Tibial nerve (tissue), 4 donors: Measurements from ENCODE around the gene PON3. TPM values are rescaled to one million over a fixed set of nuclear protein-coding genes. Genes with fewer than 3 reads are reported as not detected.

Source experiments
- DNase-seq, 2 donors: peaks; one replicate each; pipeline ENCODE4 v3.0.0-alpha.2; 2019; ENCODE audit warnings: low spot score in 2 of 2
- H3K27ac ChIP-seq, 4 donors: fragments of 200-600 bp; sonication (generic) in 3 of 4; one replicate each; pipeline ENCODE4 v1.5.1; 2017 to 2019; ENCODE audit warnings: mild to moderate bottlenecking in 1 of 4
- H3K27me3 ChIP-seq, 2 donors: fragments of 200-600 bp; sonication (generic) in 1 of 2; one replicate each; pipeline versions ENCODE4 v1.5.1 to v1.6.0; 2017 to 2019
- H3K36me3 ChIP-seq, 3 donors: fragments of 200-600 bp; sonication (generic); one replicate each; pipeline ENCODE4 v1.5.1; 2018 to 2019
- H3K4me1 ChIP-seq, 4 donors: fragments of 200-600 bp; sonication (generic) in 3 of 4; one replicate each; pipeline ENCODE4 v1.5.1; 2017 to 2019
- H3K4me3 ChIP-seq, 4 donors: fragments of 200-600 bp; sonication (generic) in 3 of 4; one replicate each; pipeline ENCODE4 v1.5.1; 2017 to 2019; ENCODE audit warnings: mild to moderate bottlenecking in 1 of 4, moderate library complexity in 1 of 4
- H3K9me3 ChIP-seq, 4 donors: fragments of 200-600 bp; sonication (generic) in 3 of 4; one replicate each; pipeline ENCODE4 v1.5.1; 2017 to 2019
- EP300 ChIP-seq, 2 donors: sonication (generic); formaldehyde crosslinking; IDR thresholded peaks; one replicate each; pipeline ENCODE4 v1.6.1; 2017; ENCODE audit warnings: antibody characterized with exemption in 2 of 2, mild to moderate bottlenecking in 1 of 2
- POLR2A ChIP-seq, 2 donors: fragments of 450-650 bp; IDR thresholded peaks; one replicate each; pipeline ENCODE4 v1.6.1; 2017; ENCODE audit warnings: antibody characterized with exemption in 2 of 2, mild to moderate bottlenecking in 2 of 2, moderate library complexity in 2 of 2
- WGBS, 2 donors: methylation state at CpG; one replicate each; pipeline ENCODE4 v1.1.5; 2018; 5-methylcytosine and 5-hydroxymethylcytosine counted together
- total RNA-seq, 4 donors: library from RNA; depleted of rRNA; stranded (reverse); fragments of >200 nt; gene quantifications; one replicate each; pipeline ENCODE4 v1.1.0, GENCODE V29; 2016
- TF ChIP-seq, protein P1 (sequence below), 5 experiments: fragments of 200-600 bp in 3 of 5; fragments of 450-650 bp in 2 of 5; sonication (generic) in 3 of 5; IDR thresholded peaks; one replicate each; pipeline ENCODE4 v1.5.1; 2016 to 2019; ENCODE audit warnings: antibody characterized with exemption in 5 of 5, mild to moderate bottlenecking in 3 of 5, moderate library complexity in 2 of 5

PON3 gene
- total RNA-seq, 4 donors from 2014 or later: 3.1 to 3.6 (median 3.2) TPM

- Histone ChIP-seq H3K27me3 (no peaks in the 10 kb centered on the region), H3K4me1 (no peaks in the 10 kb centered on the region), H3K27ac (no peak overlapping the region), H3K36me3 (no peaks in the 10 kb centered on the region), H3K4me3 (no peak overlapping the region), H3K9me3 (peaks cover 0 to 6% (median 2%) of the 10 kb centered on the region in 4 donors)
- no peak for DNase-seq
- TF ChIP-seq, protein P1, sequence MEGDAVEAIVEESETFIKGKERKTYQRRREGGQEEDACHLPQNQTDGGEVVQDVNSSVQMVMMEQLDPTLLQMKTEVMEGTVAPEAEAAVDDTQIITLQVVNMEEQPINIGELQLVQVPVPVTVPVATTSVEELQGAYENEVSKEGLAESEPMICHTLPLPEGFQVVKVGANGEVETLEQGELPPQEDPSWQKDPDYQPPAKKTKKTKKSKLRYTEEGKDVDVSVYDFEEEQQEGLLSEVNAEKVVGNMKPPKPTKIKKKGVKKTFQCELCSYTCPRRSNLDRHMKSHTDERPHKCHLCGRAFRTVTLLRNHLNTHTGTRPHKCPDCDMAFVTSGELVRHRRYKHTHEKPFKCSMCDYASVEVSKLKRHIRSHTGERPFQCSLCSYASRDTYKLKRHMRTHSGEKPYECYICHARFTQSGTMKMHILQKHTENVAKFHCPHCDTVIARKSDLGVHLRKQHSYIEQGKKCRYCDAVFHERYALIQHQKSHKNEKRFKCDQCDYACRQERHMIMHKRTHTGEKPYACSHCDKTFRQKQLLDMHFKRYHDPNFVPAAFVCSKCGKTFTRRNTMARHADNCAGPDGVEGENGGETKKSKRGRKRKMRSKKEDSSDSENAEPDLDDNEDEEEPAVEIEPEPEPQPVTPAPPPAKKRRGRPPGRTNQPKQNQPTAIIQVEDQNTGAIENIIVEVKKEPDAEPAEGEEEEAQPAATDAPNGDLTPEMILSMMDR (IDR thresholded peaks at IDR 0.05): no peak
- TF ChIP-seq POLR2A (IDR thresholded peaks at IDR 0.05) (no peak), EP300 (IDR thresholded peaks at IDR 0.05) (no peak)
- 34 to 45% methylated on average over 3 of the region's 3 CpGs for WGBS, 2 donors
Measured at GRCh38 chr7:95357623-95358022, 38.6 kb downstream of the PON3 start.

GRCh38 chr7:95342642-95343307 lies 53.4 kb downstream of the PON3 start:
- TF ChIP-seq, protein P1 (IDR thresholded peaks at IDR 0.05): no peak
- TF ChIP-seq EP300 (IDR thresholded peaks at IDR 0.05) (no peak), POLR2A (IDR thresholded peaks at IDR 0.05) (no peak)
- H3K4me3 ChIP-seq: no peak overlapping the region
- WGBS, 2 donors: 78% methylated on average over 4 of the region's 4 CpGs
- DNase-seq: no peak
- no peaks in the 10 kb centered on the region for H3K36me3 ChIP-seq
- H3K9me3 ChIP-seq: no peaks in the 10 kb centered on the region
- no peaks in the 10 kb centered on the region for H3K27me3 ChIP-seq
- no peak overlapping the region for H3K27ac ChIP-seq
- no peaks in the 10 kb centered on the region for H3K4me1 ChIP-seq

GRCh38 chr7:95342029-95342428 lies 54.1 kb downstream of the PON3 start:
- TF ChIP-seq POLR2A (IDR thresholded peaks at IDR 0.05) (no peak), EP300 (IDR thresholded peaks at IDR 0.05) (no peak)
- TF ChIP-seq, protein P1 (IDR thresholded peaks at IDR 0.05): no peak
- Histone ChIP-seq H3K27ac (no peak overlapping the region), H3K36me3 (no peaks in the 10 kb centered on the region), H3K27me3 (no peaks in the 10 kb centered on the region), H3K4me3 (no peak overlapping the region), H3K9me3 (no peaks in the 10 kb centered on the region), H3K4me1 (no peaks in the 10 kb centered on the region)
- WGBS, 2 donors: 89 to 95% methylated on average over 3 of the region's 3 CpGs
- no peak for DNase-seq

- WGBS, 2 donors: 89 to 92% methylated on average over 2 of the region's 2 CpGs
- Histone ChIP-seq H3K27ac (no peak overlapping the region), H3K4me3 (no peak overlapping the region), H3K27me3 (no peaks in the 10 kb centered on the region), H3K9me3 (no peaks in the 10 kb centered on the region), H3K4me1 (no peaks in the 10 kb centered on the region), H3K36me3 (no peaks in the 10 kb centered on the region)
- TF ChIP-seq POLR2A (IDR thresholded peaks at IDR 0.05): no peak
- TF ChIP-seq, protein P1 (IDR thresholded peaks at IDR 0.05): no peak
- TF ChIP-seq EP300 (IDR thresholded peaks at IDR 0.05): no peak
- no peak for DNase-seq
Measured at GRCh38 chr7:95340491-95340890, 55.7 kb downstream of the PON3 start.

DNA sequence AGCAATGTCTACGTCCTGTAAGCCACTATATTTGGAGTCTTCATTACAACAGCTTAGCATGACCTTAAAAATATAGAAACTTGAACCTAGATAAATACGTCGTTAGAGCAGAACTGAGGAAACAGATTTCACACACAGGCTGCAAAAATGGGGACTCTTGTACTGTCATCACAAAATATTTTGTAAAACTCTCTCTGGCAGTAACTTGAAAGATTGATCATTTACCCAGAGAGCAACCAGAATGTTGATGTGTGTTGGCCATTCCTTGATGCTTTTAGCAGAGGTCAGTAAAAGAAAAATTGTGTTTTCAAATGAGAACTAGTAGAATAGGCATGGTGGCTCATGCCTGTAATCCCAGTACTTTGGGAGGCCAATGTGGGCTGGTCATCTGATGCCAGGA lies 57.3 kb downstream of the PON3 start:
- H3K27ac ChIP-seq: no peak overlapping the region
- H3K4me1 ChIP-seq: no peaks in the 10 kb centered on the region
- no peaks in the 10 kb centered on the region for H3K9me3 ChIP-seq
- TF ChIP-seq POLR2A (IDR thresholded peaks at IDR 0.05) (no peak), EP300 (IDR thresholded peaks at IDR 0.05) (no peak)
- TF ChIP-seq, protein P1 (IDR thresholded peaks at IDR 0.05): no peak
- no peaks in the 10 kb centered on the region for H3K27me3 ChIP-seq
- whole genome bisulfite sequencing, 2 donors: 85 to 88% methylated on average over 3 of the region's 3 CpGs
- no peak for DNase-seq
- H3K4me3 ChIP-seq: no peak overlapping the region
- no peaks in the 10 kb centered on the region for H3K36me3 ChIP-seq
